Heart left ventricle (tissue), 13 donors: Measurements from ENCODE around the gene CHRM5.

ENCODE experiments used
- CTCF ChIP-seq, 12 donors: fragments of 200-600 bp; sonication (generic) in 4 of 12; IDR thresholded peaks; one replicate each; pipeline versions ENCODE4 v1.5.0 to v1.8.0; 2018 to 2022; ENCODE audit warnings: antibody characterized with exemption in 12 of 12, mild to moderate bottlenecking in 5 of 12
- POLR2A ChIP-seq, 2 donors: fragments of 450-650 bp; IDR thresholded peaks; one replicate each; pipeline ENCODE4 v1.6.1; 2017; ENCODE audit warnings: antibody characterized with exemption in 2 of 2, mild to moderate bottlenecking in 2 of 2, moderate library complexity in 2 of 2
- donor health status: ischemic (EF 13 %, LVEDD 7.1; RV severe dilation, severe dysfunction).
- donor health status: DM: no; HTN: yes; CAD: no.
- donor health status: DM: no; HTN: no; CAD: no.
- donor health status: ischemic (EF 25% LVEDD 6.9; RV normal size, moderate dysfunction).
- donor health status: ischemic (EF 25% LVEDD 5.7; RV mildly dilated, moderate dysfunction).
- donor health status: ischemic (EF 35%, LVEDD 5.7; RV mildly dilated, moderate dysfunction).
- donor health status: nonischemic (EF 11% LVEDD 7.7; RV severe dilation, severe dysfunction).
- donor health status: DM: yes; HTN: yes; CAD: no.
- donor health status: PGD.
- donor health status: ischemic (EF 29% LVEDD 5.4; RV normal size, mild dysfunction).
- donor health status: nonischemic (EF 23%, LVEDD 6.1; RV moderate dilation, normal function).

GRCh38 chr15:33960549-33960935 lies 7.8 kb upstream of the CHRM5 start:
- TF ChIP-seq CTCF (IDR thresholded peaks at IDR 0.05) (no peak), POLR2A (IDR thresholded peaks at IDR 0.05) (no peak)
